OCI-LY7 (cell line): Measurements from ENCODE around the gene PRR5L.

Experiments used
- CTCF ChIP-seq: fragments of 200-600 bp; sonication (generic); conservative IDR thresholded peaks from 2 replicates; pipeline ENCODE4 v1.5.1; 2014; ENCODE audit warnings: mild to moderate bottlenecking, antibody characterized with exemption, low read length, moderate library complexity, mixed read lengths
- EZH2phosphoT487 ChIP-seq: fragments of 200-600 bp; sonication (generic); IDR thresholded peaks from 2 replicates; pipeline ENCODE4 v1.6.1; 2018; ENCODE audit warnings: low read depth, borderline replicate concordance, mild to moderate bottlenecking, mixed run types, antibody characterized with exemption, low read length, moderate library complexity, mixed read lengths

- no peak for TF ChIP-seq CTCF
- no peak for TF ChIP-seq EZH2phosphoT487
Observed at GRCh38 chr11:36395978-36396736, 100.1 kb downstream of the PRR5L start.
